Neural cell (in vitro differentiated cells): ENCODE results near the gene LSAMP.

Experiments
- CTCF ChIP-seq: fragments of 450-650 bp; IDR thresholded peaks from 2 replicates; pipeline ENCODE4 v1.5.1; 2014; ENCODE audit warnings: antibody characterized with exemption, mild to moderate bottlenecking, moderate library complexity; ENCODE audit not compliant: poor library complexity, severe bottlenecking
- EZH2 ChIP-seq: fragments of 200-600, 300-800 bp; shearing (Covaris generic), sonication (generic); IDR thresholded peaks from 2 replicates; pipeline ENCODE4 v1.6.1; 2014; ENCODE audit warnings: antibody characterized with exemption, low read length, borderline replicate concordance, mild to moderate bottlenecking; ENCODE audit not compliant: insufficient read depth, poor library complexity, severe bottlenecking
- MXI1 ChIP-seq: fragments of 450-650 bp; conservative IDR thresholded peaks from 2 replicates; pipeline ENCODE4 v1.6.1; 2014; ENCODE audit warnings: antibody characterized with exemption, mild to moderate bottlenecking; ENCODE audit not compliant: poor library complexity, severe bottlenecking
- POLR2AphosphoS5 ChIP-seq: IDR thresholded peaks from 2 replicates; pipeline ENCODE4 v1.6.1; 2012
- RAD21 ChIP-seq: fragments of 450-650 bp; conservative IDR thresholded peaks from 2 replicates; pipeline ENCODE4 v1.6.1; 2014; ENCODE audit warnings: antibody characterized with exemption, mild to moderate bottlenecking, moderate library complexity
- REST ChIP-seq: IDR thresholded peaks from 2 replicates; pipeline ENCODE4 v1.6.1; 2012; ENCODE audit warnings: borderline replicate concordance
- SMC3 ChIP-seq: fragments of 450-650 bp; conservative IDR thresholded peaks from 2 replicates; pipeline ENCODE4 v1.6.1; 2014; ENCODE audit warnings: antibody characterized with exemption, mild to moderate bottlenecking, moderate library complexity; ENCODE audit not compliant: poor library complexity
- TAF1 ChIP-seq: IDR thresholded peaks from 2 replicates; pipeline ENCODE4 v1.6.1; 2012; ENCODE audit warnings: low read depth

- no peak for TF ChIP-seq CTCF
- TF ChIP-seq REST = no peak
- no peak for TF ChIP-seq POLR2AphosphoS5
- no peak for TF ChIP-seq SMC3
- TF ChIP-seq TAF1 = no peak
- no peak for TF ChIP-seq RAD21
- TF ChIP-seq EZH2 = no peak
- no peak for TF ChIP-seq MXI1
Observed at GRCh38 chr3:116391296-116392201, 53.7 kb downstream of the LSAMP start.
